Chondrocyte (in vitro differentiated cells): ENCODE results near the gene PCDHB15. TPM values are rescaled to one million over a fixed set of nuclear protein-coding genes. Genes with fewer than 3 reads are reported as not detected.
A peak's percentile ranks its signal among the peaks of the same experiment; 100 is the strongest.
"Not testable (repeated sequence)": the region's sequence is repeated elsewhere in the genome, so short reads cannot be mapped to it uniquely, and the experiment has no call there.

Source experiments
- DNase-seq: peaks from one replicate; pipeline ENCODE4 v3.0.0; 2021; ENCODE audit warnings: mixed read lengths, low spot score
- H3K27ac Mint-ChIP-seq: one replicate; pipeline ENCODE4 v1.8.0; 2021; ENCODE audit warnings: mild to moderate bottlenecking, moderate library complexity, mixed read lengths; ENCODE audit not compliant: unreplicated experiment
- H3K27me3 Mint-ChIP-seq: 2 replicates; pipeline ENCODE4 v1.8.0; 2021; ENCODE audit warnings: low read depth, mixed read lengths
- H3K36me3 Mint-ChIP-seq: 2 replicates; pipeline ENCODE4 v1.8.0; 2021; ENCODE audit warnings: low read depth, mixed read lengths
- H3K4me1 Mint-ChIP-seq: 2 replicates; pipeline ENCODE4 v1.8.0; 2021; ENCODE audit warnings: low read depth, mild to moderate bottlenecking, mixed read lengths
- H3K4me3 Mint-ChIP-seq: one replicate; pipeline ENCODE4 v1.8.0; 2021; ENCODE audit warnings: mild to moderate bottlenecking, moderate library complexity, mixed read lengths; ENCODE audit not compliant: unreplicated experiment
- H3K9me3 Mint-ChIP-seq: 2 replicates; pipeline ENCODE4 v1.8.0; 2021; ENCODE audit warnings: low read depth, mixed read lengths
- total RNA-seq: library from RNA; stranded (reverse); gene quantifications from 3 replicates; pipeline ENCODE4 v1.2.1, GENCODE V29; 2021
- TF ChIP-seq, protein P1 (sequence below): fragments of 200-600 bp; sonication (generic); IDR thresholded peaks from 2 replicates; pipeline ENCODE4 v1.5.0; 2021; ENCODE audit warnings: antibody characterized with exemption, mild to moderate bottlenecking, moderate library complexity

The PCDHB15 gene
- total RNA-seq, 1 donor from 2014 or later, result 1.9 TPM

DNA sequence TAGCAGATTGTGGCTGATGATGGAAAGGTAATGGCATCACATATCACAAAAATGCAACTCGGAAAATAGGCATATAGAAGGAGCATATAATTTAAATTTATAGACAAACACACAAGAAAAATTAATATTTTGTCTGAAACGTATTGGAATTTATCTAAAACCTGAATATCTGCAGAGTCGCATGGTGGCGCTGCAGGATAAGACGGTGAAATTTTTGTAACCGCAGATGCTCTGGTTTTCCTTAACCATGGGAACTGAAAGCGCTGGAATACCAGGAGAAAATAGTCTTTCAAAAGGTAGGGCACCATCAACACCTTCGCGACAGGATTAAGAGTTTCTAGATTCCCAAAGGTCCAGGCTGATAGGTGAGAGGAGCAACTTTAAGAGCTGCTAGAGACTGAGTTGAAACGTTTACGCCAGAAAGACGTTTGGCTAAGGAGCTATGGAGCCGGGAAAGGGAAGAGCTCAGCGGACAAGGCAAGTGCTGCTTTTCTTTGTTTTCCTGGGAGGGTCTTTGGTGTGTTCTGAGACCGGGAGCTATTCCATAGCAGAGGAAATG, 11.0 kb upstream of the PCDHB15 start:
- Mint-ChIP-seq H3K27ac (no peak overlapping the region), H3K27me3 (no peaks in the 10 kb centered on the region), H3K4me3 (no peak overlapping the region), H3K36me3 (peaks cover 24% of the 10 kb centered on the region), H3K9me3 (peaks cover 66% of the 10 kb centered on the region), H3K4me1 (no peaks in the 10 kb centered on the region)
- TF ChIP-seq, protein P1, sequence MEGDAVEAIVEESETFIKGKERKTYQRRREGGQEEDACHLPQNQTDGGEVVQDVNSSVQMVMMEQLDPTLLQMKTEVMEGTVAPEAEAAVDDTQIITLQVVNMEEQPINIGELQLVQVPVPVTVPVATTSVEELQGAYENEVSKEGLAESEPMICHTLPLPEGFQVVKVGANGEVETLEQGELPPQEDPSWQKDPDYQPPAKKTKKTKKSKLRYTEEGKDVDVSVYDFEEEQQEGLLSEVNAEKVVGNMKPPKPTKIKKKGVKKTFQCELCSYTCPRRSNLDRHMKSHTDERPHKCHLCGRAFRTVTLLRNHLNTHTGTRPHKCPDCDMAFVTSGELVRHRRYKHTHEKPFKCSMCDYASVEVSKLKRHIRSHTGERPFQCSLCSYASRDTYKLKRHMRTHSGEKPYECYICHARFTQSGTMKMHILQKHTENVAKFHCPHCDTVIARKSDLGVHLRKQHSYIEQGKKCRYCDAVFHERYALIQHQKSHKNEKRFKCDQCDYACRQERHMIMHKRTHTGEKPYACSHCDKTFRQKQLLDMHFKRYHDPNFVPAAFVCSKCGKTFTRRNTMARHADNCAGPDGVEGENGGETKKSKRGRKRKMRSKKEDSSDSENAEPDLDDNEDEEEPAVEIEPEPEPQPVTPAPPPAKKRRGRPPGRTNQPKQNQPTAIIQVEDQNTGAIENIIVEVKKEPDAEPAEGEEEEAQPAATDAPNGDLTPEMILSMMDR, result no peak
- no peak for DNase-seq

DNA sequence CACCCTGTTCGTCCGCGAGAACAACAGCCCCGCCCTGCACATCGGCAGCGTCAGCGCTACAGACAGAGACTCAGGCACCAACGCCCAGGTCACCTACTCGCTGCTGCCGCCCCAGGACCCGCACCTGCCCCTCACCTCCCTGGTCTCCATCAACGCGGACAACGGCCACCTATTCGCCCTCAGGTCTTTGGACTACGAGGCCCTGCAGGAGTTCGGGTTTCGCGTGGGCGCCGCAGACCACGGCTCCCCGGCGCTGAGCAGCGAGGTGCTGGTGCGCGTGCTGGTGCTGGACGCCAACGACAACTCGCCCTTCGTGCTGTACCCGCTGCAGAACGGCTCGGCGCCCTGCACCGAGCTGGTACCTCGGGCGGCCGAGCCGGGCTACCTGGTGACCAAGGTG, 9.3 kb upstream of the PCDHB15 start:
- not testable (repeated sequence) for H3K4me1 Mint-ChIP-seq, H3K27me3 Mint-ChIP-seq, H3K27ac Mint-ChIP-seq, H3K4me3 Mint-ChIP-seq
- peak; percentile 86 for DNase-seq
- Mint-ChIP-seq H3K36me3 (peaks cover 37% of the 10 kb centered on the region), H3K9me3 (peaks cover 75% of the 10 kb centered on the region)

- no peaks in the 10 kb centered on the region for H3K4me1 Mint-ChIP-seq
- DNase-seq, result peak; percentile 86
- no peaks in the 10 kb centered on the region for H3K27me3 Mint-ChIP-seq
- no peak overlapping the region for H3K4me3 Mint-ChIP-seq
- TF ChIP-seq, protein P1, result no peak
- no peak overlapping the region for H3K27ac Mint-ChIP-seq
- peaks cover 35% of the 10 kb centered on the region for H3K36me3 Mint-ChIP-seq
- H3K9me3 Mint-ChIP-seq, result peaks cover 70% of the 10 kb centered on the region
Measured at GRCh38 chr5:141236516-141237313, 8.5 kb upstream of the PCDHB15 start.

DNA sequence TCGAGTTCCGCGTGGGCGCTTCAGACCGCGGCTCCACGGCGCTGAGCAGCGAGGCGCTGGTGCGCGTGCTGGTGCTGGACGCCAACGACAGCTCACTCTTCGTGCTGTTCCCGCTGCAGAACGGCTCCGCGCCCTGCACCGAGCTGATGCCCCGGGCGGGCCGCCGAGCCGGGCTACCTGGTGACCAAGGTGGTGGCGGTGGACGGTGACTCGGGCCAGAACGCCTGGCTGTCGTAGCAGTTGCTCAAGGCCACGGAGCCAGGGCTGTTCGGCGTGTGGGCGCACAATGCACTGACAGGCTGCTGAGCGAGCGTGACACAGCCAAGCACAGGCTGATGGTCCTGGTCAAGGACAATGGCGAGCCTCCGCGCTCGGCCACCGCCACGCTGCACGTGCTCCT, 3.7 kb upstream of the PCDHB15 start:
- H3K4me1 Mint-ChIP-seq, result no peaks in the 10 kb centered on the region
- H3K36me3 Mint-ChIP-seq, result peaks cover 37% of the 10 kb centered on the region
- no peak overlapping the region for H3K27ac Mint-ChIP-seq
- H3K27me3 Mint-ChIP-seq, result no peaks in the 10 kb centered on the region
- no peak for DNase-seq
- TF ChIP-seq, protein P1, result no peak
- H3K4me3 Mint-ChIP-seq, result no peak overlapping the region
- H3K9me3 Mint-ChIP-seq, result peaks cover 78% of the 10 kb centered on the region

DNA sequence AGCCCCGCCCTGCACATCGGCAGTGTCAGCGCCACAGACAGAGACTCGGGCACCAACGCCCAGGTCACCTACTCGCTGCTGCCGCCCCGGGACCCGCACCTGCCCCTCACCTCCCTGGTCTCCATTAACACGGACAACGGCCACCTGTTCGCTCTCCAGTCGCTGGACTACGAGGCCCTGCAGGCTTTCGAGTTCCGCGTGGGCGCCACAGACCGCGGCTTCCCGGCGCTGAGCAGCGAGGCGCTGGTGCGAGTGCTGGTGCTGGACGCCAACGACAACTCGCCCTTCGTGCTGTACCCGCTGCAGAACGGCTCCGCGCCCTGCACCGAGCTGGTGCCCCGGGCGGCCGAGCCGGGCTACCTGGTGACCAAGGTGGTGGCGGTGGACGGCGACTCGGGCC, 1.8 kb downstream of the PCDHB15 start:
- DNase-seq, result not testable (repeated sequence)
- peaks cover 84% of the 10 kb centered on the region for H3K9me3 Mint-ChIP-seq

DNA sequence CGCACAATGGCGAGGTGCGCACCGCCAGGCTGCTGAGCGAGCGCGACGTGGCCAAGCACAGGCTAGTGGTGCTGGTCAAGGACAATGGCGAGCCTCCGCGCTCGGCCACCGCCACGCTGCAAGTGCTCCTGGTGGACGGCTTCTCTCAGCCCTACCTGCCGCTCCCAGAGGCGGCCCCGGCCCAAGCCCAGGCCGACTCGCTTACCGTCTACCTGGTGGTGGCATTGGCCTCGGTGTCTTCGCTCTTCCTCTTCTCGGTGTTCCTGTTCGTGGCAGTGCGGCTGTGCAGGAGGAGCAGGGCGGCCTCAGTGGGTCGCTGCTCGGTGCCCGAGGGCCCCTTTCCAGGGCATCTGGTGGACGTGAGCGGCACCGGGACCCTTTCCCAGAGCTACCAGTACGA, 2.2 kb downstream of the PCDHB15 start:
- DNase-seq, H3K27me3 Mint-ChIP-seq, H3K4me3 Mint-ChIP-seq, H3K4me1 Mint-ChIP-seq, H3K27ac Mint-ChIP-seq: not testable (repeated sequence)
- Mint-ChIP-seq H3K36me3 (peaks cover 44% of the 10 kb centered on the region), H3K9me3 (peaks cover 83% of the 10 kb centered on the region)

More for the DNA sequence above, 1.8 kb downstream of the PCDHB15 start:
- H3K4me3 Mint-ChIP-seq, H3K4me1 Mint-ChIP-seq, H3K27me3 Mint-ChIP-seq, H3K27ac Mint-ChIP-seq: not testable (repeated sequence)
- H3K36me3 Mint-ChIP-seq, result peaks cover 45% of the 10 kb centered on the region
